ENCODE data around the gene PSME3. TPM values are rescaled to one million over a fixed set of nuclear protein-coding genes. Genes with fewer than 3 reads are reported as not detected.

The PSME3 gene
- total RNA-seq, 1 experiment from 2014 or later: 192 TPM

GRCh38 chr17:42832934-42833766, at the start of gene PSME3 (continued):
- no peak for TF ChIP-seq E2F4 (CRISPR knock-in tag; IDR thresholded peaks at IDR 0.05; ENCODE audit: borderline replicate concordance, low read depth)
- no peak for TF ChIP-seq TEAD4 (CRISPR knock-in tag; IDR thresholded peaks at IDR 0.05)
- no peak for TF ChIP-seq MLX (CRISPR knock-in tag; IDR thresholded peaks at IDR 0.05)
- no peak for TF ChIP-seq HMGA2 (CRISPR knock-in tag; IDR thresholded peaks at IDR 0.05)
- TF ChIP-seq ZNF396 (CRISPR knock-in tag; IDR thresholded peaks at IDR 0.05; ENCODE audit: borderline replicate concordance): no peak
- peak; percentile 92 for TF ChIP-seq GABPB1 (CRISPR knock-in tag; IDR thresholded peaks at IDR 0.05)
- TF ChIP-seq PRDM15 (CRISPR knock-in tag; IDR thresholded peaks at IDR 0.05): no peak
- 0 out of 2 replicates have a peak, but pooled peaks have one; percentile 38 for TF ChIP-seq PREB (CRISPR knock-in tag; IDR thresholded peaks at IDR 0.05; ENCODE audit: borderline replicate concordance)
- 0 out of 2 replicates have a peak, but pooled peaks have one; percentile 67 for TF ChIP-seq KAT7 (CRISPR knock-in tag; IDR thresholded peaks at IDR 0.05; ENCODE audit: borderline replicate concordance)
- no peak for TF ChIP-seq IRF2 (CRISPR knock-in tag; IDR thresholded peaks at IDR 0.05; ENCODE audit: borderline replicate concordance, low read depth)
- TF ChIP-seq PRRX2 (CRISPR knock-in tag; IDR thresholded peaks at IDR 0.05): no peak
- TF ChIP-seq STAT6 (CRISPR knock-in tag; conservative IDR thresholded peaks at IDR 0.05; ENCODE audit: low read depth): no peak
- TF ChIP-seq MXD4 (CRISPR knock-in tag; IDR thresholded peaks at IDR 0.05; ENCODE audit: borderline replicate concordance): no peak
- no peak for TF ChIP-seq RORB (CRISPR knock-in tag; IDR thresholded peaks at IDR 0.05)
- TF ChIP-seq MAX (CRISPR knock-in tag; IDR thresholded peaks at IDR 0.05): peak; percentile 100
- no peak for TF ChIP-seq TP53 (CRISPR knock-in tag; IDR thresholded peaks at IDR 0.05)
- no peak for TF ChIP-seq E2F1 (CRISPR knock-in tag; IDR thresholded peaks at IDR 0.05)
- TF ChIP-seq ZNF425 (CRISPR knock-in tag; conservative IDR thresholded peaks at IDR 0.05): no peak
- TF ChIP-seq CBFB (CRISPR knock-in tag; IDR thresholded peaks at IDR 0.05; ENCODE audit: low read depth): peak; percentile 40; the same call in 1 of the 2 replicates
- TF ChIP-seq ZNF671 (CRISPR knock-in tag; IDR thresholded peaks at IDR 0.05): no peak
- peak; percentile 59; the same call in 1 of the 2 replicates for TF ChIP-seq NFE2L1 (CRISPR knock-in tag; IDR thresholded peaks at IDR 0.05)
- TF ChIP-seq EMX1 (CRISPR knock-in tag; IDR thresholded peaks at IDR 0.05): no peak
- no peak for TF ChIP-seq CTCF (IDR thresholded peaks at IDR 0.05)

All from WTC11 (cell line).